Fibroblast of lung (primary cell): Measurements from ENCODE around the gene SMIM34. TPM values are rescaled to one million over a fixed set of nuclear protein-coding genes. Genes with fewer than 3 reads are reported as not detected.
"Not testable (repeated sequence)": the region's sequence is repeated elsewhere in the genome, so short reads cannot be mapped to it uniquely, and the experiment has no call there.

Experiments
- DNase-seq, 2 donors: peaks; one replicate each; pipeline versions ENCODE4 v3.0.0 to v3.0.0-alpha.2; 2010; ENCODE audit warnings: low read depth in 2 of 2
- H2AFZ ChIP-seq: 2 replicates; pipeline ENCODE4 v1.5.1; 2012; ENCODE audit warnings: low read length, control low read depth, inconsistent platforms
- H3K27ac ChIP-seq: 2 replicates; pipeline ENCODE4 v1.5.1; 2011; ENCODE audit warnings: low read length, control low read depth; ENCODE audit not compliant: insufficient read depth
- H3K27me3 ChIP-seq: 2 replicates; pipeline ENCODE4 v1.5.1; 2011; ENCODE audit warnings: mild to moderate bottlenecking, low read length; ENCODE audit not compliant: control insufficient read depth, insufficient read depth
- H3K36me3 ChIP-seq: 2 replicates; pipeline ENCODE4 v1.5.1; 2011; ENCODE audit warnings: low read length; ENCODE audit not compliant: control insufficient read depth, insufficient read depth
- H3K4me1 ChIP-seq: 2 replicates; pipeline ENCODE4 v1.5.1; 2011; ENCODE audit warnings: low read length; ENCODE audit not compliant: control insufficient read depth, insufficient read depth; ENCODE audit errors: extremely low read depth
- H3K4me2 ChIP-seq: 2 replicates; pipeline ENCODE4 v1.5.1; 2011; ENCODE audit warnings: low read length, control low read depth; ENCODE audit not compliant: insufficient read depth; ENCODE audit errors: extremely low read depth
- H3K4me3 ChIP-seq, 4 experiments: fragments of 200-600 bp in 1 of 4; sonication (generic) in 1 of 4; replicated peaks in 1 of 4; 2 replicates each; pipeline ENCODE4 v1.5.1; 2011 to 2016; ENCODE audit warnings: low read length in 4 of 4, low read depth in 3 of 4, mild to moderate bottlenecking in 3 of 4, control low read depth in 2 of 4, inconsistent platforms in 1 of 4, mixed read lengths in 1 of 4; ENCODE audit not compliant: insufficient read depth in 1 of 4; ENCODE audit errors: control extremely low read depth in 1 of 4
- H3K79me2 ChIP-seq: 2 replicates; pipeline ENCODE4 v1.5.1; 2012; ENCODE audit warnings: mild to moderate bottlenecking, low read length, inconsistent platforms; ENCODE audit not compliant: control insufficient read depth, insufficient read depth
- H3K9ac ChIP-seq: 2 replicates; pipeline ENCODE4 v1.5.1; 2011; ENCODE audit warnings: mild to moderate bottlenecking, low read length, control low read depth; ENCODE audit not compliant: insufficient read depth
- H3K9me3 ChIP-seq: 2 replicates; pipeline ENCODE4 v1.5.1; 2012; ENCODE audit warnings: low read depth, low read length; ENCODE audit not compliant: control insufficient read depth, insufficient read depth
- H4K20me1 ChIP-seq: 2 replicates; pipeline ENCODE4 v1.5.1; 2011; ENCODE audit warnings: low read length; ENCODE audit not compliant: control insufficient read depth, insufficient read depth; ENCODE audit errors: extremely low read depth
- polyA minus RNA-seq: library from RNA; depleted of rRNA, polyadenylated mRNA; stranded (reverse); fragments of >200 nt; gene quantifications from 2 replicates; pipeline ENCODE4 v1.2.3, GENCODE V29; 2011; ENCODE audit warnings: low replicate concordance
- polyA plus RNA-seq, 2 donors: library from polyadenylated mRNA; depleted of rRNA in 1 of 2; stranded (reverse) in 1 of 2; unstranded in 1 of 2; fragments of >200 nt; gene quantifications; 2 replicates each; pipeline ENCODE4 v1.2.1, GENCODE V29; 2011 to 2012; ENCODE audit warnings: missing spikeins in 1 of 2
- total RNA-seq: library from RNA; depleted of rRNA; stranded (reverse); fragments of >200 nt; gene quantifications from 2 replicates; pipeline ENCODE4 v1.2.1, GENCODE V29; 2014

SMIM34 gene, protein sequence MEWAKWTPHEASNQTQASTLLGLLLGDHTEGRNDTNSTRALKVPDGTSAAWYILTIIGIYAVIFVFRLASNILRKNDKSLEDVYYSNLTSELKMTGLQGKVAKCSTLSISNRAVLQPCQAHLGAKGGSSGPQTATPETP
- total RNA-seq, result 0.26 TPM in 1 of 2 replicates, not detected in the other
- not detected in 2 replicates for polyA plus RNA-seq
- polyA plus RNA-seq (2012), result not detected in 2 replicates
- polyA minus RNA-seq, result not detected in 2 replicates

DNA sequence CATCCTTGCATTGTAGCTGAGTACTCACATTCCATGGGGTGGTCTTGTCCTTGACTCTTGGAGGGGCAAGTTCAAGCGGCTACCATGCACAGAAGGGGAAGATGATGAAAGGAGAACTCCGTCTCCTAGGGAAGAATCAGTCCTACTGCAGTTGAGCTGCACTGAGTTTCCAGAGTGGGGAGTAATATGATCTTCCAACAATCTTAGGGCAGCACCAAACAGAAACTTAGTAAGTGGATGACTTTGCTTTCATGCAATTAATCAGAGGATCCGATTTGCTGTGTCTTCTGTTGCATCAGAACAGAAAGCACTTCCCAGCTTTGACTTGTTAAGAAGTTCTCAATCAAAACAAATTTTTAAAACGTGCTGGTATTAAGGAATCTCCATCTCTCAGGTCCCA lies at the start of gene SMIM34:
TSS of gene SMIM34 (minus strand) at position 147 of the 400 bp plus-strand sequence. CDS start at position 35, 112 bp downstream.
- H2AFZ ChIP-seq, H3K4me3 ChIP-seq, H3K36me3 ChIP-seq, H3K9me3 ChIP-seq, H3K27me3 ChIP-seq, H4K20me1 ChIP-seq, H3K9ac ChIP-seq, H3K27ac ChIP-seq, H3K4me2 ChIP-seq, DNase-seq, H3K4me1 ChIP-seq, H3K79me2 ChIP-seq: not testable (repeated sequence)

DNA sequence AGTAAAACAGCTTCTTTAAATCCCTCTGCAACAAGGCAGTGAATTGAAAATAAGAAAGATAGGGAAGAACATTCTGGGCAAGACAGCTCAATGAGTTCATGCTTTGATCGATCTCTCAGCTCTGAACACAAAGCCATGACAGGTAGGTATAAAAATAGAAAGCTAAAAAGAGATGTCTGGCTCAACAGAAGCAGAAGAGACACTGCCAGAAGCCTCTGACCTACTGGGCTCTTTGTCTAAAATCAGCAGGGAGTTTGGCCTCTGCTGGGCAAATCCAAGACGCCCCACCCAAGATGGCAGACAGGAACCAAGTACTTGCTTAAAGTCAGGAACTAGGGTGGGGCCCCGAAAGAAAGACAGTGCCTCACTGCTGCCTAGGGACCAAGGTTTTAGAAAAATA lies 43.6 kb upstream of the SMIM34 start:
- not testable (repeated sequence) for DNase-seq, H2AFZ ChIP-seq, H3K9me3 ChIP-seq, H3K79me2 ChIP-seq, H3K4me3 ChIP-seq, H3K27me3 ChIP-seq, H3K27ac ChIP-seq, H3K4me2 ChIP-seq, H3K9ac ChIP-seq, H3K4me1 ChIP-seq, H3K36me3 ChIP-seq, H4K20me1 ChIP-seq

DNA sequence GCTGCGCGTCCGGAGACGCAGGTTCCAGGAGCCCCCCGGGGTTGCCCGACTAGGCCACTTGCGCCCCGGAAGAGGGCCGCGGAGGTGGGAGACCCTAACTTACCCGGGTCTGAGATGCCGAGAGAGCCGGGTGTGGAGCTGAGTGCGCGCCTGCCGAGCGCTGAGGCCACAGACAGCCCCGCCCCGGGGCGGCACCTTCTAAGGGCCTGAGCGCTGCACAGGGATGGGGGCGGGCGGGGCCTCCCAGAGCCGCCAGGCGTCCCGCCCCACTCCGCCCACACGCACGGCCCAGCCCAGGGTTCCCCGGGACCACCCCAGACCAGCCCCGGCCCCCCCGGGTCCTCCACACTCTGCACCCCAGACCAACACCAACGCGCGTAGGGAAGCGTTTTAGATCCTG lies 35.7 kb upstream of the SMIM34 start:
- not testable (repeated sequence) for H3K79me2 ChIP-seq, H3K9me3 ChIP-seq, DNase-seq, H3K9ac ChIP-seq, H3K27ac ChIP-seq, H4K20me1 ChIP-seq, H2AFZ ChIP-seq, H3K4me1 ChIP-seq, H3K4me2 ChIP-seq, H3K36me3 ChIP-seq, H3K27me3 ChIP-seq, H3K4me3 ChIP-seq

DNA sequence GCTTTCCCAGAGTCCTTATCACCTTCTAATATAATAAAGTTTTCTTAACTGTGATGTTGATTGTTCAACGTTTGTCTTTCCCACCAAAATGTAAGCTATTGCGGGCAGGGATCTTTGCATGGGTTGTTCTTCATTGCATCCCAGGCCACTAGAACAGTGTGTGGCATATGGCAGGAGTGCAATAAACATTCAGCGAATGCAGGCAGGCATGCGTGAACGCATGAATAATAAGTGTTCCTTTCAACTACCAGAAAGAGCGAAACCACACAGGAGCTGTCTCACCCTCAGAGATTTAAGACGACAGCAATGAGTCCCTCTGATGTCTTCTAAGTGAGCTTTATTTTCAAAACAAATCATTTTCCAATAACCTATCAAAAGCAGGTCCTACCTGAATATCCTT lies 34.5 kb upstream of the SMIM34 start:
- not testable (repeated sequence) for H3K4me3 ChIP-seq, H4K20me1 ChIP-seq, H3K27ac ChIP-seq, H3K4me1 ChIP-seq, H3K9me3 ChIP-seq, H3K36me3 ChIP-seq, H3K4me2 ChIP-seq, DNase-seq, H3K27me3 ChIP-seq, H2AFZ ChIP-seq, H3K9ac ChIP-seq, H3K79me2 ChIP-seq

DNA sequence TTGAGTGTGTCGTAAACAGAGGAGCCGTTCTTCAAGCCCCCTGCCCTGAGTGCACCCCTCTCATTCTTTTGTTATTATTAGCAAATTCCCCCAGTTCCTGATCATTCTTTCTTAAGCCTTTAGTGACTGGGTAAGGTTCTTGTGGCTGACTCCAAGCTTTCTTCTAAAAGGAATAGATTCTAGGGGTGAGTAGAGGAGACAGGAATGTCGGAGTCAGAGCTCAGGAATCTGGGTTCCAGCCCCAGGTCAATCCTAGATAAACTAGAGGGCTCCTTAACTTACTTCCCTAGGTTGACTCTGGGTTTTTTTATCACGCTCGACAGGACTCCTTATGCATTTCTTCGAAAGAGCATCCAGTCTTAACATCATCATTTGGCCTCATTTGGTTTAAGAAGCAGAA lies 32.4 kb upstream of the SMIM34 start:
- not testable (repeated sequence) for H3K4me3 ChIP-seq, H3K27me3 ChIP-seq, H3K4me1 ChIP-seq, H2AFZ ChIP-seq, H3K4me2 ChIP-seq, H4K20me1 ChIP-seq, H3K79me2 ChIP-seq, H3K9me3 ChIP-seq, H3K9ac ChIP-seq, H3K36me3 ChIP-seq, H3K27ac ChIP-seq, DNase-seq

DNA sequence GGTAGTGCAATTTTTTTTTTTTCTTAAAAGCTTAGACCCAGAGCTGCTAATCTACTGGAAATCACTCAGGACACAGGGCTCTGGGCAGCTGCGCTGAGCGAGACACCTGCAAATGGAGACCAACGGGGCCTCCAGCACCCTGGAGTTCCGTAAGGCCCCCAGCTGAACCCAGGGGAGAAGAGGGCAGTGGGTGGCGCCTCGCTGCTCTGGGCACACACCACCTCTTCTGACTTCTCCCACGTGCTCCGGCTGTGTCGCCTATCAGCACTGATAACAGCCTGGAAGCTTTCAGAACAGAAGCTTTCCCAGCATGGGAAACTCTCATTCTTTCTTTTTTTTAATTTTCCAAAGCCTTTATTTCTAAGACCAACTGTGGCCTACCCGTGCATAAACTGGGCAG lies 31.9 kb upstream of the SMIM34 start:
- not testable (repeated sequence) for H3K9me3 ChIP-seq, DNase-seq, H3K4me3 ChIP-seq, H4K20me1 ChIP-seq, H2AFZ ChIP-seq, H3K9ac ChIP-seq, H3K27ac ChIP-seq, H3K79me2 ChIP-seq, H3K27me3 ChIP-seq, H3K4me1 ChIP-seq, H3K4me2 ChIP-seq, H3K36me3 ChIP-seq

DNA sequence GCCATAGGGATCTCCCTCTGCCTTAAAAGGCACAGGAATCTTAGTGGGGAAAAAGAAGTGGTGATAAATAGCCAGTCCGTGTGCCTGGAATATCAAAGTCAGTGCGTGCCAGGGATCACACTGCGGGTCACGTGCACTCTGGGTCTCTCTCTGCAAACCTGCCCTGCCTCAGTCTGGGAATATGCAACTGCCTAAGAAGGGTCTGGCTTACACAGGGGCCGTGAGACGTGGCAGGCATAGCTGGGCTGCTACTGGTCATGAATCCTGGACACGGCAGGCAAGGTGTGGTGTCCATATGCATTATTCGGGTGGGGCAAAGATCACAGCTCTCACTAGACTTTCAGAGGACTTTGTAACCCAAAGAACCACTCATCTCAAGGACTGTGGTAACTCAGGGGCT lies 23.3 kb upstream of the SMIM34 start:
- DNase-seq, H3K36me3 ChIP-seq, H3K79me2 ChIP-seq, H3K4me2 ChIP-seq, H3K4me1 ChIP-seq, H3K9ac ChIP-seq, H3K9me3 ChIP-seq, H4K20me1 ChIP-seq, H3K27ac ChIP-seq, H2AFZ ChIP-seq, H3K4me3 ChIP-seq, H3K27me3 ChIP-seq: not testable (repeated sequence)
